ENCODE data around the gene CPT1B.
"Not testable (repeated sequence)": the region's sequence is repeated elsewhere in the genome, so short reads cannot be mapped to it uniquely, and the experiment has no call there.

CPT1B gene

DNA sequence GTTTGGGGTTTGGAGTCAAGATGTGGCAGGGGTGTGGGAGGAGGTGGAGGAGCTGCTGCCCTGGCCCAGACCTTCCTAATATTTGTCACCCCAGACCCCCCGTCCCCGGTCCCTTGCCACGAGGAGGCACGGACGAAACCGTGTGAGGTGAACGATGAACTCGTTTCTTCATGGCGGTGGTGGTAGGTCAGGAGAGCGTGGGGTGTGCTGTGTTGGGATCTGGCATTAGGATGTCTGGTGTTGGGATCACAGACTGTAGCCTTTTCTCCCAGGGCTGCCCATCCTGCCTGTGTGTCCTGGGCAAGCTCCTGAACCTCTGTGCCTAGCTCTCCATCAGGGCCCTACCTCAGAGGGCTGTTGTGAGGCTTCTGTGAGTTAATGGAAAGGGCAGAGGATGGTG lies 30.8 kb upstream of the CPT1B start:
- DNase-seq: no peak

DNA sequence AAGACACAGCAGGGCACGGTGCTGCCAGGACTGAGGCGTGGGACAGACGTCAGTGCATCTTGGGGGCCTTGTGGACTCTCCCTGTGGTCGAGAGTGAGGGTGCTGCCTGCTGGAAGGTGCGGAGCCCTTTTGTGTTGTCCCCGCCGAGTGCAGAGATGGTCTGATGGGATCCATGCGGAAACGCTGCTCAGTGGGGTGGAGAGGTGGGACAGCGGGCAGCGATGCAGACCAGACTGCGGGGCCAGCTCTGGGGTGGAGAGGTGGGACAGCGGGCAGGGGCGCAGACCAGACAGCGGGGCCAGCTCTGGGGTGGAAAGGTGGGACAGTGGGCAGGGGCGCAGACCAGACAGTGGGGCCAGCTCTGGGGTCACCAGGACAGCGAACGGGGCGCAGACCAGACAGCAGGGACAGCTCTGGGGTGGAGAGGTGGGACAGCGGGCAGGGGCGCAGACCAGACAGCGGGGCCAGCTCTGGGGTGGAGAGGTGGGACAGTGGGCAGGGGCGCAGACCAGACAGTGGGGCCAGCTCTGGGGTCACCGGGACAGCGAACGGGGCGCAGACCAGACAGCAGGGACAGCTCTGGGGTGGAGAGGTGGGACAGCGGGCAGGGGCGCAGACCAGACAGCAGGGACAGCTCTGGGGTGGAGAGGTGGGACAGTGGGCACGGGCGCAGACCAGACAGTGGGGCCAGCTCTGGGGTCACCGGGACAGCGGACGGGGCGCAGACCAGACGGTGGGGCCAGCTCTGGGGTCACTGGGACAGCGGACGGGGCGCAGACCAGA lies 30.0 kb upstream of the CPT1B start:
- DNase-seq: not testable (repeated sequence)

DNA sequence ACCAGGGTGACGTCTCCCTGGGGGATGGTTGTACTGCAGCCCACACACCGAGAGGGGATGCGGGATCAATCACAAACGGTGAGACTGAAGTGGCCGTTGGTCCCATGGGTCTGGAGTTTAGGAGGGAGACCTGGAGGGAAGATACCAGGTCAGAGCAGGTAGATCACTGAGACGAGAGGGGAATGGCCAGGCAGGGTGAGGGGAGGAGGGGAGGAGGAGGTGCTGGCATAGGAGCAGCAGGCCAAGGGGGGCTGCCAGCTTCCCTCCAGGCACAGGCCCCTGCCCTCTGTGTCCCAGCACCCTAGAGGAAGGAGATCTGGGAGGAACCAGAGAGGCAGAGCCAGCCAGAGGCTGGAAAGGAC lies 29.4 kb upstream of the CPT1B start:
- no peak for DNase-seq

DNA sequence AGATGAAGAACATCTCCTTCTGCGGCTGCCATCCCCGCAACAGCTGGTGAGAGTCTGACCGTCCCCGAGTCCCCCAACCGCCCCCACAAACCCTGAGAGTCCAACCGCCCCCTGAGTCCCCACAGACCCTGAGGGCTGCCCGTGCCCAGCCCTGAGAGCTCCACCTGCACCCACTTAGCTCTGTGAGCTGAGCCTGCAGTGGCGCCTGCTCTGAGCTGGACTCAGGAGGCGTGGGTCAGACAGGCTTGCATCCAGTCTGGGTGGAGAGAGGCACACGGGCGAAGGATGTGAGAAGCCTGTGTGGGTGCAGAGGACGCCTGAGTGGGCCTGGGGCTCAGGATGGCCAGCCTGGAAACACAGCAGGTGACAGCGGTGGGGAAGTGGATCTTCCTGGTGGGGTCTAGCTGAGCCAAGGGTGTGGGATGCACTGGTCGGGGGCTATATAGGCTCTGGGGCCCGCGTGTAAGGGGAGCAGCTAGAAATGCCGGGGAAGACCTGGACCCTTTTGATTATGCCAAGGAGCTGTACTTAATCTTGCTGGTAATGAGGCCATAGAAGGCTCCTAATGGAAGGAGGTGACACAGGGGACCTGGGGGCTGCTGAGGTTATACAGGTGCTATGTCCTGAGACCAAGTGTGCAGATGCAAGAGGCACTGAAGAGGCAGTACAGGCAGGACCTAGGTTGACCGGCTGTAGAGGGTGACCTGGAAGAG lies 28.9 kb upstream of the CPT1B start:
- no peak for DNase-seq

DNA sequence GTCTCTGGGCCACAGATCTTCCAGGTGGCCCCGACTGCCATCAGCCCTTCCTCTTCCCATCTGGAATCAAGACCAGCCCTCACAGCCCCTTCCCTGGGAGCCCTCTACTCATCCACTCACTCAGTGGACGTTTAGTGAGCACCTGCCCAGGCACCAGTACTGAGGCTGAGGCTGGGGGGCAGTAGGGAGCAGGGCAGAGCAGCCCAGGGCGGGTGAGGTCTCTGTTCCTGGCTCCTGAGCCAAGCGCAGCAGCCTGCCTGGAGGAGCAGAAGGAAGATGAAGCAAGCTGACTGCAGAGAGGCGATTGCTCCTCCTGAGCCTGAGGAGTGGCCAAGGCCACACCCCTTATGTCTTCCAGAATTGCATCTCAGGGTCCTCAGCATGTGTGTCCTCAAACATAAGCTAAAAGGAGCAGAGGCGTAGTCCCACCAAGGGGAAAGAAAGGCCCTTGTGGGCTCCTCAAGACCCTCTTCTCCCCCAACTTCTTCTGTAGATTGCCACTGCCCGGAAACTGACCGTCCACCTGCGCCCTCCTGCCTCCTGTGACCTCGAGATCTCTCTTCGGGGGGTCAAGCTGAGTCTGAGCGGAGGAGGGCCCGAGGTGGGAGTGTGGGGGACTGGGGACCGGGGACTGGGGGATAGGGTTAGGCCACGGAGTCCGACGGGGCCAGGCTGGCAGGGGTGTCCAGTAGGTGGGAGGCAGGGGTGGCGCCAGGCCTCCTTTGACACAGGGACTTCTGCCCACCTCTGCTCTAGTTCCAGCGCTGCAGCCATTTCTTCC lies 28.1 kb upstream of the CPT1B start:
- DNase-seq: no peak

DNA sequence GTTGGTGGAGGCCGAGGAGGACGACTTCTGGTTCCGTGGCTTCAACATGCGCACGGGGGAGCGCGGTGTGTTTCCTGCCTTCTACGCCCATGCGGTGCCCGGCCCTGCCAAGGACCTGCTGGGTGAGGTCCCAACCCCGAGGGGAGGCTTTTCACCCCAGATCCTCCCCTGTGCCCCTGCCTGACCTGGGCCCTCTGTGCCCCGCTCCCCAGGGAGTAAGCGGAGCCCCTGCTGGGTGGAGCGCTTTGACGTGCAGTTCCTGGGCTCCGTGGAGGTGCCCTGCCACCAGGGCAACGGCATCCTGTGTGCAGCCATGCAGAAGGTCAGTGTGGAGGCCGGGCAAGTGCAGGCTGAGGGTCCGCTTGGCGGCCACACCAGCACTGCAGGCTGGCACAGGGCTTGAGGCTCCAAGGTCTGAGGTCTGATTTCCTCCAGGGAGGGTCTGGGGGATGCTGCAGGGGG lies 27.4 kb upstream of the CPT1B start:
- DNase-seq: no peak

DNA sequence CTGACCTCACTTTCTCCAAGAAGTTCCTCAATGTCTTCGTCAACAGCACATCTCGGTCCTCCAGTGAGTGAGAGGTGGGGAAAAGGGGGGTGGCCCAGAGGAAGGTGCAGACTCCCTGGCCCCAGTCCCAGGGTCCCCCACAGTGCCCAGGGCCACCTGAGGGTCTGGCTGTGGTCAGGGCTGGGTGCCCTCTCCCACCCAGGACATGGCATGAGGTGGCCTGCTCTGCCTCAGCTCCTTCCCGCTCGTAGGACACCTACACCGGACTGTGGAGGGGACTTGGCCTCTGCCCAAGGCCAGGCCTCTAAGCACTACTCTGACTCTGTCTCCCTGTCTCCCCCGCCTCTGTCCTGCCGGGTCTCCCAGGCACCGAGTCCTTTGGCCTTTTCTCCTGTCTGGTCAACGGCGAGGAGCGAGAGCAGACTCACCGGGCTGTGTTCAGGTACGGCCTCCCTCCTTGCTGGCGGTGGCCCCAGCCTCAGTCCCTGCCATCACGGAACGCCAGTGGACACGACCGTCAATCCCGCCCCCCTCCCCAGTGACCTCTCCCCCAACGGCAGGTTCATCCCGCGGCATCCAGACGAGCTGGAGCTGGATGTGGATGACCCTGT lies 26.9 kb upstream of the CPT1B start:
- no peak for DNase-seq

DNA sequence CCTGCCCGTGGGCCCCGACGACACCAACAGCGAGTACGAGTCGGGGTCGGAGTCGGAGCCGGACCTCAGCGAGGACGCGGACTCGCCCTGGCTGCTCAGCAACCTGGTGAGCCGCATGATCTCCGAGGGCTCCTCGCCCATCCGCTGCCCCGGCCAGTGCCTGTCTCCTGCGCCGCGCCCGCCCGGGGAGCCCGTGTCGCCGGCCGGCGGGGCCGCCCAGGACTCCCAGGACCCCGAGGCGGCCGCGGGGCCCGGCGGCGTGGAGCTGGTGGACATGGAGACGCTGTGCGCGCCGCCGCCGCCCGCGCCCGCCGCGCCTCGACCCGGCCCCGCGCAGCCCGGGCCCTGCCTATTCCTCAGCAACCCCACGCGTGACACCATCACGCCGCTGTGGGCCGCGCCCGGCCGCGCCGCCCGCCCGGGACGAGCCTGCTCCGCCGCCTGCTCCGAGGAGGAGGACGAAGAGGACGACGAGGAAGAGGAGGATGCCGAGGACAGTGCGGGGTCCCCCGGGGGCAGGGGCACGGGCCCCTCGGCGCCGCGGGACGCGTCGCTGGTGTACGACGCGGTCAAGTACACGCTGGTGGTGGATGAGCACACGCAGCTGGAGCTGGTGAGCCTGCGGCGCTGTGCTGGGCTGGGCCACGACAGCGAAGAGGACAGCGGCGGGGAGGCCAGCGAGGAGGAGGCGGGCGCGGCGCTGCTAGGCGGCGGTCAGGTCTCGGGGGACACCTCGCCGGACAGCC lies 26.2 kb upstream of the CPT1B start:
- no peak for DNase-seq

DNA sequence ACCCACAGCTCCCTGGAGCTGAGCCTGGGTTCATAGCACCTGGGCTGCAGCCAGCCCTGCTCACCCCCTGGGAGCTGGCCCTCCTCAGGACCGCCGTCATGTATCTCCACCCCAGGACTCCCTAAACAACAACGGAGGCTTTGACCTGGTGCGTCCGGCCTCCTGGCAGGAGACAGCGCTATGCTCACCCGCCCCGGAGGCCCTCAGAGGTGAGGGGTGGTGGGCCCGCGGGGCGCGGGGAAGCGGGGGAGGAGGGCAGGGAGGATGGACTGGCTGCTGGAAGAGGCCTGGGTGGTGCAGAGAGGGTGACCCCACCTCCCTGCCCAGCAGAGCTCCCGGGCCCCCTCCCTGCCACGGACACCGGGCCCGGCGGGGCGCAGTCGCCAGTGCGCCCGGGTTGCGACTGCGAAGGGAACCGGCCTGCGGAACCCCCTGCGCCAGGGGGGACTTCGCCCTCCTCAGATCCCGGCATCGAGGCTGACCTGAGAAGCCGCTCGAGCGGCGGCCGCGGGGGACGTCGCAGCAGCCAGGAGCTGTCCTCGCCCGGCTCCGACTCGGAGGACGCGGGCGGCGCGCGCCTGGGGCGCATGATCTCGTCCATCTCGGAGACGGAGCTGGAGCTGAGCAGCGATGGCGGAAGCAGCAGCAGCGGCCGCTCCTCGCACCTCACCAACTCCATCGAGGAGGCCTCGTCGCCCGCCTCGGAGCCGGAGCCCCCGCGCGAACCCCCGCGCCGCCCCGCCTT lies 25.5 kb upstream of the CPT1B start:
- DNase-seq: no peak

DNA sequence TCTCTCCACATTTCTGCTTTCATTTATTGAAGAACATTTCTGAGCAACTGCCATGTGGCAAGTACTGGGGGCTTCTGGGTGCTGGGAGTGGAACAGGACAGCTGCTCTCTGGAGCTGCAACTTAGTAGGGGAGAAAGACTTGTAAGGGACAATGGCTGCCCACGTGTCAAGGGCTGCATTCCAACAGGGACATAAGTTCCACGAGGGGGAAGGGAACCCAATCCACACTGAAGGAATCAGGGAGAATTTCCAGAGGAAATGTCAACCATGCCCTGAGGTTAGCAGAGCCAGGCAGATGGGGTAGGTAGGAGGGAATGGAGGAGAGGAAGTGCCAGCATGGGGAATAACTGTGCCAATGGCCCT lies 24.1 kb upstream of the CPT1B start:
- DNase-seq: no peak

DNA sequence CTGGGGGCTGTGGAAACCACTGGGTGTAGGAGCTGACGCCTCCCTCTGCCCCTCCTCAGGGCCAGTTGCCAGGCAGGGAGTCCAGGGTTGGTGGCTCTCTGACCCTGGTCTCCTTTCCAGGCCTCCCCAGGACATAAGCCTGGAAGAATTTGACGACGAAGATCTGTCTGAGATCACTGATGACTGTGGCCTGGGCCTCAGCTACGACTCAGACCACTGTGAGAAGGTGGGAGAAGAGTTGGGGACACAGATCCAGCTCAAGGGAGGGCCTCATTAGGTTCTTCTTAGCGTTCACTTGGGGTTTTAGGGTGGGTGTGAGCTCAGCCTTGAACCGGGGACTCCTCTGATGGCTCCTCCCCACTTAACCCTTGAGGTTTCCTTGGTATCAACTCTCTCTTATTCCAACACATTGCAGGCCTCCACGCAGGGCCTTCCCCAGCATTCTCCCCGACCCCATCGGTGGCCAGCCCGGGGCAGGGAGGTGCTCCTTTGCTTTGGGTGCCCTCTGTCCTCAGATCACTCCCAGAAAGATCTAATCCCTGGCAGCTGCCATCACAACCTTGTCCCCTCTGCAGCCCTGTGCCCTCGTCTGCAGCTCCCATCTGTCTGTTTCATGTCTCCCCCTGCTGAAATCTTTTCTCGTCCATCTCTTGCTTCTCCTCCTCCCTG lies 23.6 kb upstream of the CPT1B start:
- no peak for DNase-seq

DNA sequence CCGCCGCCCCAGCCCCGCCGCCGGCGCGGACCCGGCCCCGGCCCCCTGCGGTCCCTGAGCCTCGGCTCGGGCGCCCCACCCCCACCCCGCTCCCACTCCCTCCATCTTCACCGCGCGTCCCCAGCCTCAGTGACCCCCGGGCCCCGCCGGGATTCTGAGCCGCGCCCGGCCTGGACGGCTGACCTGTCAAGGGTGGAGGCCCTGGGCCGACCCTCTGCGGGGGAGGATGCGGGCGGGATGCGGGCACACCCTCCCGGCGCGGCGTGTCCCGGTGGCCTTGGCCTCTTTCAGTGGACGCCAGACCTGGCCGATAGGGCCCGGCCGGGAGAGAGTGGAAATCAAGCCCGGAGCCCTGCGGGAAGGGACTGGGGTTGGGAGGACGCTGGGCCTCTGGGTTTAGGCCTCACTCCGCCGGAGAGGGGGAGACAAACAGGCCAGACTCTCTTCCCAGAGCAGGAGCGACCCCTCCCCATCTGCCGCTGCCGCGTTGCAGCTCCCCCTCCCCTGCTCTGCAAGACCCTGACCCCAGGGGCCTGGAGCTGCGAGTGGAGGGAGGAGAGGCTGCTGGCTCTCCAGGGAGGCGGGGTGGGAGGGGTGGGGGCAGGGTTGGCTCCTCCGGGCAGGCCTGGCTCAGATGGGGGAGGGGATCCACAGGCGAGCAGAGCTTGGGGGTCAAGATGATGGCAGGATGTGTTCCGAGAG lies 22.9 kb upstream of the CPT1B start:
- no peak for DNase-seq

DNA sequence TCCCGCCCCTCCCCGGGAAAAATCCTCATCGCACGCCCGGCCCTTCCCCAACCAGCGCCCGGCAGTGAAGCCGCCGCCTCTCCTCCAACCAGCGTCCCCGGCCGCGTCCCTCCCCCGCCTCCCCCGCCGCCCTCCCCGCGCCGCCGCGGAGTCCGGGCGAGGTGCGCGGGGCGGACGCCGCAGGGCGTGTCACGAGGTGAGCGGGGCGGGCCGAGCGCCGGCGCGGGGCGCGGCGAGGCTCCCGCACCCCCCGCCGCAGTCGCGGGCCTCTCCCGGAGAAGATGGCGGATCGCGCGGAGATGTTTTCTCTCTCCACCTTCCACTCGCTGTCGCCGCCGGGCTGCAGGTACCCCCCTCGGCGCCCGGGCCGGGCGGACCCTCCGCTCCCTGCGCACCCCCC lies 22.3 kb upstream of the CPT1B start, which contains the start of gene MAPK8IP2:
TSS of gene MAPK8IP2 (plus strand) at position 256 of the 400 bp plus-strand sequence. CDS start at position 282, 26 bp downstream.
- DNase-seq: no peak

DNA sequence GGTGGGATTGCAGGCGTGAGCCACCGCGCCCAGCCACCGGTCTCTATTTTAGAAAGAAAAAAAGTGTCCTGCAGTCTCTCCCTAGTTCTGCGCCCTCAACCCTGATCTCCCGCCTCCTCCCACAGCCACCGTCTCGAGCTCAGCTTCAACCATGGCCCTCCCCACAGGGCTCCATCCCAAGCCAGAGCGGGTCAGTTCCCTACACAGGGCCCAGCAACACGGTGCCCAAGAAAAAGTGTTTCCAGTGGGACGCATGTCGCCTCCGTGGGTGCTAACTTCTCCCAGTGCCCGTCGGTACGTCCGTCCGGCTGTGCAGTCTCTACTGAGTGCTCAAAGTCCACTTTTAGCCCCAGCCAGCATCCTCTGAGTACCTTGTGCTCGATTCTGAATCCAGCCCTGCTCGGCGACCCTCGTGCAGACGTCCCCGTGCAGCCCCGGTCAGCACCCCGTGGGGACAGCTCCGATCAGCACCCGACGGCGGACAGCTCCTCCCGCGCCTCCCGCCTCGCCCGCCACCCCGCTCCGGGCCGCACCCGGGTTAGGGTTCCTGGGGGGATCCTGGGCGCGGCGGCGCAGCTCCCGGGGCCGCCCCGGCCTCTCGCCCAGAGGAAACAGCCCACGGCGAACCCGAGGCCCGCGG lies 21.7 kb upstream of the CPT1B start:
- no peak for DNase-seq

DNA sequence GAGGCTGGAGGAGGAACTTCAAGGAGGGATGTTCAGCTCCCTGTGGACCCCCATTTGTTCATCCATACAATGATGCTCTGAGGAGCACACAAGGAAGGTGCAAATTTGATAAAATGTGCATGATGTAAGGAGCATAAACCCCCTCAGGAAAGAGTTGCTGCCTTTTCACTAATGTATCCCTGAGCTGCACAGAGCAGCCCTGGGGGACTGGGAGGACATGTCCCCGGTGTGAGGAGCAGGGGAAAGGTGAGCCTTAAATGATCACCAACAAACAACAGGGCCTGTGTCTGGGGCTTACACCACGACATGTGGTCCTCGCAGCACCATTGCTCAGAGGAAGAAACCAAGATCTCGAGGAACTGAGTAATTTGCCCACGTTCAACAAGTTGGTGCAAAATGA lies 18.9 kb upstream of the CPT1B start:
- DNase-seq: no peak

DNA sequence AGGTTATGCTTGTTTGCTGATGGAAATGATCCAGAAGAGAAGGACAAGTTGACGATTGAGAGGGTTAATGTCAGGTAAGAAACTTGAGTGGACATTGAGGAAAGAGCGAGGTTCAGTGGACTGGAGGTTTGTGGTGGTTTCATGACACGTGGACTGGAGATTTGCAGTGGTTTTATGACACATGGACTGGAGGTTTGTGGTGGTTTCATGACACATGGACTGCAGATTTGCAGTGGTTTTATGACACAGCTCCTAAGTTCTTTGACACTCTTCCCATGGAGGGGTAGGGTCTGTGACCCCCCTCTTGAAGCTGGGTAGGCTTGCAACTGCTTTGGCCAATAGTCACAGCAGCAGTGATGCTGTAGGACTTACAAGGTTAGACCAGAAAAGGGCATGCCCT lies 17.0 kb upstream of the CPT1B start:
- DNase-seq: no peak

DNA sequence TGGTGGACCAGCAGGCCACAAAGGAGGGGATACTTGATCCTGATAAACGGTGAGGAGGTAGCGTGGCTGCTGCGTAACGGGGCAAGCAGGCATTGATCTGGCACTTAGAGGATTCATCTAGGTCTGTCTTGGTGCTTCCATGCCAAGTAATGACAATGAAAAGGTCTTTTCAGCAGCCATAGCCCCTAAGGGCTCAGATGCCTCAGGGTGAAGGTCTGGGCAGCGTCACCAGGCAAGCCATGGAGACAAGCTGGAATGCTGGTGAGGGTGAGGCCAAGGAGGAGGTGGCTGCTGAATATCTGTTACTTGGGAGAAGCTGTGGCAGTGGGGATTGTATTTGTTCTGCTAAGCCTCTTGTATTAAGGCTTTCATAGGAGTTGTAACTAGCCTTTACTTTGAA lies 9.2 kb upstream of the CPT1B start:
- no peak for DNase-seq

DNA sequence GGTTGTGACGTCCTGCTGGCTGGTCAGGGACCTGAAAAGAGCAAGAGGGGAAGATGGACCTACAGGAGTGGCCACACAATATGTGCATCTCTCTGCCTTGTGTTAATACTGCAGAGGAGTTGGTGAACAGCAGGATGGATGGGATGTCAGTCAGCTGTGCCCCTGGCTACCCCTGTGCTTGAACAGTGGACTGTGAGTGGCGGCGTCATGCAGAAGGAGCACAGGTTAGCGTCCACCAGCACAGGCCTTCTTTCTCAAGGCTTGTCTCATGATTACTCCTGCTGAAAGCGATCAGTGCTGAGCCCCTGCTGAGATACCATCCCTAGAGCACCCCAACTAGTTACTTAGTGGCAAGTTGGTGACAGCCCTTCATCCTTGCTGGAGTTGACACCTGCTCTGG lies 8.2 kb upstream of the CPT1B start:
- DNase-seq: no peak

DNA sequence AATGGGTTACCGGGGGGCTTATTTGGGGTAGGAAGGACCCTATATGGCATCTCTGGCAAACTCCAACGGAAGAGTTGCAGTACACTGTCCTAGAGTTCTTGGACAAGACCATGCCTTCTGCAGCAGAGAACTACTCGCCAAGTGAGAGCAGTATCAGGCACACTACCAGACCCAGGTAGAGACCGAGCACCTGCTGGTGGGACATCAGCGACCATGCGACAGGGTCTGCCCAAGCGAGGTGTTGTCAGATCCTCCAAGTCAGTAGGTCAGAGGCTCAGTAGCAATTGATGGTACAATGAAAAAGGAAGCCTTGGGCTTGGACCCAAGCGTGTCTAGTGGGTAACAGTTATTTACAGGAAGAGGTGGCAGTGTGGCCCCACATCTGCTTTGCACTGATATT lies 7.6 kb upstream of the CPT1B start:
- no peak for DNase-seq

DNA sequence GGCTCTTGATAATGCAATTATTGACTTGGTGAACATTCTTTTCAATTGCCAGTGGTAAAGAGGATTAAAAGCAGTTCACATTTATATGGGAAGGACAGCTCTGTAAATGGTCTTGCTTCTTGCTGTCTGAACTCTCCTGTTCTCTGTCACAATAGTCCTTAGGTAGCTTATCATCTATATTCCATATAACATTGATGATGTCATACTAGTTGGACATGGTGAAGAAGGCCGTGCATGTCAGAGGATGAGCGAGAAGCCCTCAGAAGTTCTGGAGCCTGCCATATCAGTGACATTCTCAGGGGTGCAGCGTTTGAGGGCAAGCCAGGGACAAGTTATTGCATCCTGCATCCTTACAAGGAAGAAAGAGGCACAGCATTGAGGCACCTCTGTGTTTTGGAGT lies 7.0 kb upstream of the CPT1B start:
- no peak for DNase-seq

Measured in NCI-H1436 treated with DMSO at 0.1 percent for 48 hours (cell line).